LNCAP (cell line): ENCODE data around the gene C3orf20.

Source experiments
- CTCF ChIP-seq: fragments of 450-650 bp; IDR thresholded peaks from 2 replicates; pipeline ENCODE4 v1.5.1; 2017; ENCODE audit warnings: mild to moderate bottlenecking

Gene C3orf20

GRCh38 chr3:14632442-14632930 lies 42.5 kb upstream of the C3orf20 start:
- no peak for TF ChIP-seq CTCF

GRCh38 chr3:14633417-14633816 lies 41.5 kb upstream of the C3orf20 start:
- TF ChIP-seq CTCF: no peak

- TF ChIP-seq CTCF: peak; percentile 91
Measured at GRCh38 chr3:14633819-14634424, 41.0 kb upstream of the C3orf20 start.

- no peak for TF ChIP-seq CTCF
Measured at GRCh38 chr3:14634763-14635400, 40.1 kb upstream of the C3orf20 start.

- TF ChIP-seq CTCF: no peak
Measured at GRCh38 chr3:14636496-14637087, 38.3 kb upstream of the C3orf20 start.

GRCh38 chr3:14640157-14640562 lies 34.8 kb upstream of the C3orf20 start:
- no peak for TF ChIP-seq CTCF

GRCh38 chr3:14640734-14641133 lies 34.2 kb upstream of the C3orf20 start:
- no peak for TF ChIP-seq CTCF
